Fibroblast of lung (primary cell): ENCODE data around the gene MRPS11.

Experiments used
- EZH2 ChIP-seq: IDR thresholded peaks from 2 replicates; pipeline ENCODE4 v1.5.1; 2012; ENCODE audit warnings: low read length, control low read depth, mild to moderate bottlenecking; ENCODE audit errors: missing control alignments
- TF ChIP-seq, protein P1 (sequence below), 2 donors: IDR thresholded peaks in 1 of 2; conservative IDR thresholded peaks in 1 of 2; 1 replicate in 1 of 2; 2 replicates in 1 of 2; pipeline ENCODE4 v1.5.1; 2011 to 2012; ENCODE audit warnings: low read length in 2 of 2, control low read depth in 1 of 2, inconsistent platforms in 1 of 2, low read depth in 1 of 2, mild to moderate bottlenecking in 1 of 2

DNA sequence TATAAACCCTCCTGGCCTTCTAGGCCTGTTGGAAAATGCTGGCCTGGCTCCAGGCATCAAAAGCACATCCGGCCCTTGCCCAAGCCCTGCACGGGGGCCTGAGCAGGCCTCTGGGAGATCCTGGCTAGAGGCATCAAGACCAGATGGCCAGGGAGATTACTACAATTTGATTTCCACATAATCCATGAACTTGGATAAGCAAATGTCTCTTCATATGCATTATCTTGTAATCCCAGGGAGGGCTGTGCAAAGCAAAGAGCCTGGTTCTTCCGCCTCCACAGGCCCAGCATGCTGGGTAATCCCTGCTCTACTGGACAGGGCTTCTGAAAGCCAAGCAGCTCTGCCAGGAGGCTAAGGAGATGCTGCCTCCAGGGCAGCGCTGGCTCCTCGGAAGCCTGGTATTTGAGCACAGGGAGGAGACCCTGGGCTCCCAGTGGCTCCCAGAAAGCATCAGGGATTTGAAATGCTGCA is 18.5 kb upstream of the MRPS11 start:
- TF ChIP-seq, protein P1, sequence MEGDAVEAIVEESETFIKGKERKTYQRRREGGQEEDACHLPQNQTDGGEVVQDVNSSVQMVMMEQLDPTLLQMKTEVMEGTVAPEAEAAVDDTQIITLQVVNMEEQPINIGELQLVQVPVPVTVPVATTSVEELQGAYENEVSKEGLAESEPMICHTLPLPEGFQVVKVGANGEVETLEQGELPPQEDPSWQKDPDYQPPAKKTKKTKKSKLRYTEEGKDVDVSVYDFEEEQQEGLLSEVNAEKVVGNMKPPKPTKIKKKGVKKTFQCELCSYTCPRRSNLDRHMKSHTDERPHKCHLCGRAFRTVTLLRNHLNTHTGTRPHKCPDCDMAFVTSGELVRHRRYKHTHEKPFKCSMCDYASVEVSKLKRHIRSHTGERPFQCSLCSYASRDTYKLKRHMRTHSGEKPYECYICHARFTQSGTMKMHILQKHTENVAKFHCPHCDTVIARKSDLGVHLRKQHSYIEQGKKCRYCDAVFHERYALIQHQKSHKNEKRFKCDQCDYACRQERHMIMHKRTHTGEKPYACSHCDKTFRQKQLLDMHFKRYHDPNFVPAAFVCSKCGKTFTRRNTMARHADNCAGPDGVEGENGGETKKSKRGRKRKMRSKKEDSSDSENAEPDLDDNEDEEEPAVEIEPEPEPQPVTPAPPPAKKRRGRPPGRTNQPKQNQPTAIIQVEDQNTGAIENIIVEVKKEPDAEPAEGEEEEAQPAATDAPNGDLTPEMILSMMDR (conservative IDR thresholded peaks at IDR 0.05 in 1 of 2, IDR thresholded peaks at IDR 0.05 in 1 of 2; ENCODE audit: low read depth in 1 of 2, low read length in 2 of 2): no peak
- TF ChIP-seq EZH2: no peak
